Activated naive CD8-positive, alpha-beta T cell treated with anti-CD3 and anti-CD28 coated beads, Interleukin-2, amount 50 U/mL, for 16 hours (primary cell): Measurements from ENCODE around the gene IGSF3.

Source experiments
- DNase-seq: peaks from one replicate; pipeline ENCODE4 v3.0.0-alpha.2; 2020; ENCODE audit warnings: low read depth, low spot score

Gene IGSF3

GRCh38 chr1:116559304-116559761 lies 108.2 kb downstream of the IGSF3 start:
- DNase-seq = no peak

GRCh38 chr1:116558571-116558970 lies 109.0 kb downstream of the IGSF3 start:
- no peak for DNase-seq

DNA sequence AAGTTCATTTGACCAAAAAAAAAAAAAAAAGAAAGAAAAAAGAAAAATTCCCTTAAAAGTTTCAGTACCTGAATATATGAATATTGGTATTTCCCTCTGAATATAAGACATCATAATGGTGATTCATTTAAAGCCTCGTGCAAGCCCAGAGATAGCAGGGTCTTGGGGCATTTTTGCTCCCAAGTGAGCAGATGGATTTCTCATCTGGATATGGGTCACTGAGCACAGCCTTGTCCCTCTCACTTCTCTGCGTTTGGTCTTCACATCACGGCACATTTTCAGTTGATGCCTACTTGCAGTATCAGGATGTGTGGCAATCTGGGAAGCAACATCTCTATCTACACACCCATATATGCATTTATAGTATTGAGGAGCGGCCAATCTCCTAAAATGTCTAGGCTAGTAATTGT lies 109.4 kb downstream of the IGSF3 start:
- DNase-seq = no peak

DNA sequence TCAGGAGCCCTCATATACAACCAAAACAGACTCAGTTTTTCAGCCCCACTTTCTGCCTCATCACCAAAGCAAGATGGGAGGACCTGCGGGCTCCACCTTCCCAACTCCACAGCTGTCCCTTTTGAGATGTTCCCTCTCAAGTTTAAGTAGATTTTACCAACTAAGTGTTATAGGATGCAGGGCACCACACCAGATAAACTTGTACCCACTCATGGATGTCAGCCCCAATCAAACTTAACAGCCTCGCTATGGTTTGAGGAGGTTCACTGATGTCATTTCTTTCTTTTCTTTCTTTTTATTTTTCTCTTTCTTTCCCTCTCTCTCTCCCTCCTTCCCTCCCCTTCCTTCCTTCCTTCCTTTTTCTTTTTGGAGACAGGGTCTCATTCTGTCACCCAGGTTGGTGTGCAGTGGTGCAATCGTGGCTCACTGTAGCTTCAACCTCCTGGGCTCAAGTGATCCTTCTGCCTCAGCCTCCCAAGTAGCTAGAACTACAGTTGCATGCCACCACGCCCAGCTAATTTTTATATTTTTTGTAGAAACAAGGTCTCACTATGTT lies 110.1 kb downstream of the IGSF3 start:
- DNase-seq = no peak

- DNase-seq = no peak
Measured at GRCh38 chr1:116556289-116557006, 111.1 kb downstream of the IGSF3 start.

DNA sequence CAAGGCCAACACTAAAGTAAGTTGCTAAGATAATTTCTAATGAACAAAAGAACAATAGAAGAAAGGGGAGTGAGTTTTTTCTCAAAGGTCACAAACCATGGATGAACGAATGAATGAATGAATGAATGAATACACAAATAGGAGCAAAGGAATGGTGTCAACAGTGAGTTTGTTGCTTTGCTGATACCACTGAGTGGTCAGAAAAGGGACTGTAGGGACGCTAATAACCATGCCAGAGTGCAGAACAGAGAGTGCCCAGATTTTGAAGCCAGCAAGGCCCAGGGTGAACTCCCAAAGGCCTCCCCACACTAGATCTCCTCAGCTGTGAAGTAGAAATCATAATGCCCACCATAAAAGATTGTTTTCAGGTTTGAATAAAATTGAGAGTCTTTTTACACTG lies 112.6 kb downstream of the IGSF3 start:
- DNase-seq = no peak

DNA sequence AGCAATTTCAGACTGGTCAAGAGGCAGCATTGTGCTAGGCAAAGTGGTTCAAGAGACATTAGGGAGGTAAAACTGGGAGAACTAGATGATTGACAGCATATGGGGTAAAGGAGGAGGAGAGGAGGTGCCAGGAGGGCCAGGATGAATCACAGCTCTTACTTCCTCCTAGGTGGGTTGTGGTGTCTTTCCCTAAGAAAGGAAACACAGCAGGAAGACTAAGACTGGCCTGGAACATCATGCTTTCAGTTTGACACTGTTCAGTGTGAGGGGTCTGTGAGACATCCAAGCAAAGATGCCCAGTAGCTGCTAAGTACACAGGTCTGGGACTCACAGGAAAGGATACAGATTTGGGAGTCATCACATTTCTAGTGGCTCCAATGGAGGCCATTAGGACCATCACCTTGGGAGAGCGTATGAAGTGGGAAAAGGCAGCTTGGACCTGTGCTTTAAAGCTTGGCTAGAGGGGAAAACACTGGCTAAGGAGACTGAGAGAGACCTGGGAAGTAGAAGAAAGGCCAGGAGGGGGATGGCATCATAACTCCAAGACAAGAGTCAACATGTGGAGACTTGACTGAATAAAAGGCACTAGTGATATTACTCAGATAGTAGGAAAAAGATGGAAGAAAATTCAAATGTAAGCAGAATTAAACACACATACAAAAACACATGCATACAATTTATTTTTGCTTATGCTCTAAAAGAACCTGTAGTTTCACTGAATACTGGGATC lies 114.0 kb downstream of the IGSF3 start:
- no peak for DNase-seq

- no peak for DNase-seq
Measured at GRCh38 chr1:116546354-116546977, 121.1 kb downstream of the IGSF3 start.

- DNase-seq = no peak
Measured at GRCh38 chr1:116545359-116545705, 122.2 kb downstream of the IGSF3 start.

DNA sequence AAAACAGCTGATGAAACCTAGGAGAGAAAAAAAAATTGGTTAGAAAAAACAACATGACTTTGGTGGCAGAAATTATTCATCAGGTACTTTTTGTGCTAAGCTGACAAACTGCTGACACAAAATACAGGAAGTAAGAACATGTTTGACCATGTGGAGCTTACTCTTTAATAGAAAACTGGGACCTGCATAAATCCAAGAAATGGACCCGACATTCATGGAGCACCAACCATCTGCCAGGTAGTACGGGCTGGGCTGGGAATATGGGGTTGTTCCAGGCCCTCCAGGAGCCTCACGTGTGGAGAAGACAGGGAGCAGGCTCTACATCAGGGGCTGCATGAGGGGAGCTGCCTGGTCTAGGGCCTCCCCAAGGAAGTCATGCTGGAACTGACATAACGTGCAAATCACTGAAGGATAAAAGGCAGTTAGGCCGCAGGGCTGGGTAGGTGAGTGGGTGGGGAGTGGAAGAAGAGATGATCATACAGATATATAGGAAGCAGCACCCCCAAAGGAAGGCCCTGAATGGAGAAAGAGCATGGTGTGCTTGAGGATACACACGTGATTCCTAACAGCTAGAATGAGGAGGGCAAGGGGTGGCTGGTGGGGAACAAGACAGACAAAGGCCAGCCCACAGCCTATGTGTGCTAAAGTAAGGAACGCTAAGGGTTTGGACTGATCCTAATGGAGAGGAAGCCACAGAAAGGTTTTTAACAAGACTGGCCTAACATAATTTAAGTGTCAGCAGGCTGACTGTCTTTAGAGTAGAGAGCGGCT lies 122.8 kb downstream of the IGSF3 start:
- no peak for DNase-seq

DNA sequence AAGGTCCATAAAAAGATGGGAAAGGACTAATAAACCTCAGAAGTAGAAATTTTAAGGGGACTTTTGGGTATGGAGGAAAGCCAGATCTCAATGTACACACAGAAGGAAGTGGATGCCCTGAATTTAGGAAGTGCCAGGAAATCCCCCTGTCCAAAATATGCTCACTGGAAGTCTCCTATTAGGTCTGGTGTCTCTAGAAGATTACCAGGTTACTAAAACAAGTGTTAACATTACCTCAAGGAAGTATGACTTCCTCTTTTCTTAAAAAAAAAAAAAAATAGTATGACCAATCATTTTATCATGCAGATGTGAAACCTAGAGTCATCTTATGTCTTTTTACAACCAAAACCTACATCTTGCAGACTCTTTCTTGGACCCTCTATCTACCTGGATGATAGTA lies 127.4 kb downstream of the IGSF3 start:
- no peak for DNase-seq

GRCh38 chr1:116538544-116538943 lies 129.0 kb downstream of the IGSF3 start:
- no peak for DNase-seq

GRCh38 chr1:116537898-116538297 lies 129.6 kb downstream of the IGSF3 start:
- DNase-seq = no peak

DNA sequence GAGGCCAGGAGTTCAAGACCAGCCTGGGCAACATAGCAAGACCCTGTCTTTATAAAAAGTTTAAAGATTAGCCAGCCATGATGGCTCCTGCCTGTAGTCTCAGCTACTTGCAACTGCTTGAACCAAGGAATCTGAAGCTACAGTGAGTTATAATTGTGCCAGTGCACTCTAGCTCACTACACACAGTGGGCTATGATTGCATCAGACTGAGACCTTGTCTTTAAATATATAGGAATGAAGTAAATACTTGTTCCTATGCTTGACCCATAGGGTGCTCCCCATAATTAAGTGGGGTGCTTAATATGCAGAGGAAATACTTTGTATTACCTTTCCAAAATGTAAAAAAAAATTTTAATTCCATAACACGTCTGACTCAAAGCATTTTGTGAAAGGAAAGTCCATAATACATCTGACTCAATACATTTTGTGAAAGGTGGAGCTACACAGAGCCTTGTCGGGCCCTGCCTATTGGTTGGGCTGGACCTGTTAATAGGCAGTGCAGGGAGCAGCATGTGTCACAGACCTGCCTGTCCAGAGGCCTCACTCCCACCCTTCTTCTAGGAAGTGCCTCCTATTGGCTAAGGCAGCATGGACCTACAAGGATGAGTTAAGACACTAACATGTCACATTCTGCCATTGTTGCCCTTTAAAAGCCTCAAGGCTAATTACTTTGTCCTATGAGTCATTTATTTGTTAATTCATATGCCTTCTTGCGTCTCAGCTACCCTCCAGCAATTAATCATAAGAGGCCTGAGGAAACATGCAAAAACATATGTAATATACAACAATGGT lies 130.3 kb downstream of the IGSF3 start:
- DNase-seq = no peak

GRCh38 chr1:116534014-116534739 lies 133.4 kb downstream of the IGSF3 start:
- no peak for DNase-seq

DNA sequence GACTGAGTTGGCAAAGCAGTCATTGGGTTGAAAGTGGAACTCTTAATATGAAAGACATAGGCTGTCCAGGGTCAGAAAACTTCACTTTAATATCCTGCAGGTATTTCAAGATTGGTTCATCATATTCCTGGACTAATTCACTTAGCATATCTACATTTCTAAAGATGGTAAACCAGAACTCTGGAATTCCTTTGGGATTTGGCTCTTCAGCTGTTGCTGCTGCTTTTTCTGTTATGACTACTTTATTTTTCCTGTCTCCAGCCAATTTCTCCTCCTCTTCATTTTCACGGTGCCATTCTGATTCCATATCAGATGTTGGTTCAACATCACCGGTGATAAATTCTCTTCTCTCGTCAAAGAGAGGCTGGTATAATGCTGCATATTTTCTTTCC lies 134.1 kb downstream of the IGSF3 start:
- DNase-seq = no peak

GRCh38 chr1:116532671-116533428 lies 134.7 kb downstream of the IGSF3 start:
- DNase-seq = no peak

DNA sequence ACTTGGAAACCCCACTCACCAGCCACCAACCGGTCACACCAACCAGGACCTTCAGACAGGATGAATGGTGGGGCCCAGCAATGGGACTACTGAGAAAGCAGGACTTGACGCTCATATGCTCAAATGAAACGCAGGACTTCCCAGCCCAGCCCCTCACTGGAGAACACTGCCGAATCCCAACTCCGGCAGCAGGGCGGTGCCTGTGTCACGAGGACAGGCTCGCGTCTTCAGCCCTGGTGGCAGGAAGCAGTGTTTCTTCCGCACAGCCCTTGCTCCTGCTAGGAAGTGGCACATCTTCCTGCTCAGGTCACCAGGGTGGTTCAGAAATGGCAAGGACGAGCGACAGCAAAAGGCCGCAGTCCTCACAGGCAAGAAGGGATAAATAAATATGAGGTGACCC lies 135.6 kb downstream of the IGSF3 start:
- DNase-seq = no peak

DNA sequence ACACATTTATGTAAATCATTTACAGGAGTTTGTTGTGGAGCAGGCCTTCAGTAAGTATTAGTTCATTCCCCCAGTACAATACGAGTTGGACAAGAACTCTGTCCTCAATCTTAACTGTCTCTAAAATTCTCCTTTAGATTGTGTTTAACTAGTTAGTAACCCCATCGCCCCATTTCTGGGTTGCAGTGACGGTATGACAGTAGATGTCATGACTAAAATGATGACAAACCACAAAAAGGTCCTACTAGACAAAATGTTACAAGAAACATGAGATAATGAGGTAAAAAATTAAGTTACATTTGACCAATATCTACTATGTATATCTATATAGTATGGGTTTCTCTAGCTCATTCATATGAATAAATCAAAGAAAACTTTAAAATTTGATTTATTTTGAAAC lies 137.9 kb downstream of the IGSF3 start:
- no peak for DNase-seq

DNA sequence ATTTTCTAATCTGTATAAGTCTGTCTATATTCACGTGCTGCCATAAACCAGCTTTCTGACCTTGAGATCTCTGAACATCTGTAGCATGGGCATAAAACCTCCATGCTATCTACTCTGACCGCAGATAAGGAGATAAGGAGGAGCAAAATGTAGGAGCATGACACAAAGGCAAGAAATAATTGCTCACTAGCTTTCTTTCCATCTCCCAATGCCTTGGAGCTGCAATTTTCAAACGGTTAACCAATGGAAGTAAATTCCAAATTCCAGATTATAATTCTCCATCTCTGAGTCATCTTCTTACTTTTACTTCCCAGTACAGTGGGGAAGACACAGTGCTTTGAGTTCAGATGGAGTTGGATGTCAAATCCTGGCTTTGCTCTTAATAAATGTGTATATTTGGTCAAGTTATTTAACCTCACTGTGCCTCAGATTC lies 138.3 kb downstream of the IGSF3 start:
- no peak for DNase-seq
